ENCODE measurements around the gene ACAD11.

GRCh38 chr3:132556508-132557159 lies 103.0 kb downstream of the ACAD11 start:
- TF ChIP-seq POLR2A (IDR thresholded peaks at IDR 0.05; ENCODE audit: low read depth, low read length) (no peak), TAF1 (IDR thresholded peaks at IDR 0.05; ENCODE audit: borderline replicate concordance, low read depth, low read length) (no peak), POLR2AphosphoS5 (IDR thresholded peaks at IDR 0.05; ENCODE audit: low read depth, low read length) (no peak)
